Fibroblast of lung (primary cell): Measurements from ENCODE around the gene LPP.

Experiments
- CTCF ChIP-seq, 2 donors: IDR thresholded peaks in 1 of 2; conservative IDR thresholded peaks in 1 of 2; 1 replicate in 1 of 2; 2 replicates in 1 of 2; pipeline ENCODE4 v1.5.1; 2011 to 2012; ENCODE audit warnings: low read length in 2 of 2, control low read depth in 1 of 2, inconsistent platforms in 1 of 2, low read depth in 1 of 2, mild to moderate bottlenecking in 1 of 2
- EZH2 ChIP-seq: IDR thresholded peaks from 2 replicates; pipeline ENCODE4 v1.5.1; 2012; ENCODE audit warnings: low read length, control low read depth, mild to moderate bottlenecking; ENCODE audit errors: missing control alignments

- TF ChIP-seq CTCF (conservative IDR thresholded peaks at IDR 0.05 in 1 of 2, IDR thresholded peaks at IDR 0.05 in 1 of 2; ENCODE audit: low read depth in 1 of 2, low read length in 2 of 2) (no peak), EZH2 (no peak)
These were observed 120.4 kb downstream of the LPP start for GRCh38 chr3:188274249-188274915.
